Calu3 (cell line): ENCODE data around the gene ALOX5. TPM values are rescaled to one million over a fixed set of nuclear protein-coding genes. Genes with fewer than 3 reads are reported as not detected.

Experiments
- BruUV-seq: library from RNA; stranded (reverse); fragments of 400-500 nt; replicated peaks from 2 replicates; lab custom pipeline; 2021; lab: Mats Ljungman, UMichigan
- CTCF ChIA-PET: fragments of 300-600 bp; sonication (Branson Sonifier 250); formaldehyde crosslinking; loops from one replicate; lab custom pipeline; 2022; ENCODE audit warnings: antibody characterized with exemption; lab: Charles Lee
- DNase-seq: peaks from one replicate; pipeline ENCODE4 v3.0.0; 2022
- H3K27ac Mint-ChIP-seq: one replicate; pipeline ENCODE4 v1.8.0; 2022; ENCODE audit warnings: mixed read lengths; ENCODE audit not compliant: unreplicated experiment
- H3K27me3 Mint-ChIP-seq: one replicate; pipeline ENCODE4 v1.8.0; 2022; ENCODE audit warnings: mixed read lengths; ENCODE audit not compliant: unreplicated experiment
- H3K36me3 Mint-ChIP-seq: one replicate; pipeline ENCODE4 v1.8.0; 2022; ENCODE audit warnings: mild to moderate bottlenecking, moderate library complexity, mixed read lengths; ENCODE audit not compliant: insufficient read depth, unreplicated experiment
- H3K4me1 Mint-ChIP-seq: one replicate; pipeline ENCODE4 v1.8.0; 2022; ENCODE audit warnings: mild to moderate bottlenecking, low read depth, mixed read lengths; ENCODE audit not compliant: unreplicated experiment
- H3K4me3 Mint-ChIP-seq: one replicate; pipeline ENCODE4 v1.8.0; 2022; ENCODE audit warnings: mild to moderate bottlenecking, low read depth, moderate library complexity, mixed read lengths; ENCODE audit not compliant: unreplicated experiment
- H3K9me3 Mint-ChIP-seq: one replicate; pipeline ENCODE4 v1.8.0; 2022; ENCODE audit warnings: low read depth, mixed read lengths; ENCODE audit not compliant: unreplicated experiment
- intact Hi-C: fragments of 100-400 bp; cut with micrococcal nuclease; formaldehyde crosslinking; loops from one replicate; pipeline ENCODE4 v1.10.0; 2022; ENCODE audit not compliant: unreplicated experiment
- total RNA-seq: library from RNA; stranded (reverse); gene quantifications from 2 replicates; pipeline ENCODE4 v1.2.3, GENCODE V29; 2022
- TF ChIP-seq, protein P1 (sequence below): fragments of 200-600 bp; IDR thresholded peaks from one replicate; pipeline ENCODE4 v1.8.0; 2022; ENCODE audit warnings: antibody characterized with exemption; ENCODE audit not compliant: unreplicated experiment

Gene ALOX5
- total RNA-seq, 1 experiment from 2014 or later = 44.9 TPM

DNA sequence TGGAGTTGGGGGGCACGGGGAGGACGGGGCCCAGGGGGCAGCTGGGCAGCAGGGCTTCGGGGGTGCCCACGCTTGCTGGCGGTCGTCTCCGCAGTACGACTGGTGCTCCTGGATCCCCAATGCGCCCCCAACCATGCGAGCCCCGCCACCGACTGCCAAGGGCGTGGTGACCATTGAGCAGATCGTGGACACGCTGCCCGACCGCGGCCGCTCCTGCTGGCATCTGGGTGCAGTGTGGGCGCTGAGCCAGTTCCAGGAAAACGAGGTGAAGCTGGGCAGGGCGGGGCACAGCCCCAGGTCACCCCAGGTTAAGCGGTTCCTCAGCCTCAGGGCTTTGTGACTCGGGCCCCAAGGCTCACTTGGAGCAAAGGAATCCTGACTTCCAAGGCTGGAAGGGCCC lies 70.0 kb downstream of the ALOX5 start:
- intact Hi-C loops = no loop called here
- no peak for DNase-seq
- TF ChIP-seq, protein P1, sequence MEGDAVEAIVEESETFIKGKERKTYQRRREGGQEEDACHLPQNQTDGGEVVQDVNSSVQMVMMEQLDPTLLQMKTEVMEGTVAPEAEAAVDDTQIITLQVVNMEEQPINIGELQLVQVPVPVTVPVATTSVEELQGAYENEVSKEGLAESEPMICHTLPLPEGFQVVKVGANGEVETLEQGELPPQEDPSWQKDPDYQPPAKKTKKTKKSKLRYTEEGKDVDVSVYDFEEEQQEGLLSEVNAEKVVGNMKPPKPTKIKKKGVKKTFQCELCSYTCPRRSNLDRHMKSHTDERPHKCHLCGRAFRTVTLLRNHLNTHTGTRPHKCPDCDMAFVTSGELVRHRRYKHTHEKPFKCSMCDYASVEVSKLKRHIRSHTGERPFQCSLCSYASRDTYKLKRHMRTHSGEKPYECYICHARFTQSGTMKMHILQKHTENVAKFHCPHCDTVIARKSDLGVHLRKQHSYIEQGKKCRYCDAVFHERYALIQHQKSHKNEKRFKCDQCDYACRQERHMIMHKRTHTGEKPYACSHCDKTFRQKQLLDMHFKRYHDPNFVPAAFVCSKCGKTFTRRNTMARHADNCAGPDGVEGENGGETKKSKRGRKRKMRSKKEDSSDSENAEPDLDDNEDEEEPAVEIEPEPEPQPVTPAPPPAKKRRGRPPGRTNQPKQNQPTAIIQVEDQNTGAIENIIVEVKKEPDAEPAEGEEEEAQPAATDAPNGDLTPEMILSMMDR = no peak
- no peaks in the 10 kb centered on the region for H3K27me3 Mint-ChIP-seq
- no peaks in the 10 kb centered on the region for H3K4me1 Mint-ChIP-seq
- no TSS peak for BruUV-seq
- no peak overlapping the region for H3K4me3 Mint-ChIP-seq
- no peak overlapping the region for H3K27ac Mint-ChIP-seq
- H3K36me3 Mint-ChIP-seq = no peaks in the 10 kb centered on the region
- CTCF ChIA-PET = no interaction called here
- no peaks in the 10 kb centered on the region for H3K9me3 Mint-ChIP-seq

- no peaks in the 10 kb centered on the region for H3K36me3 Mint-ChIP-seq
- H3K27ac Mint-ChIP-seq = no peak overlapping the region
- BruUV-seq = no TSS peak
- no peaks in the 10 kb centered on the region for H3K27me3 Mint-ChIP-seq
- intact Hi-C loops = no loop called here
- TF ChIP-seq, protein P1 = no peak
- CTCF ChIA-PET = no interaction called here
- no peaks in the 10 kb centered on the region for H3K9me3 Mint-ChIP-seq
- no peaks in the 10 kb centered on the region for H3K4me1 Mint-ChIP-seq
- H3K4me3 Mint-ChIP-seq = no peak overlapping the region
- no peak for DNase-seq
Measured at GRCh38 chr10:45444976-45445898, 71.2 kb downstream of the ALOX5 start.

- CTCF ChIA-PET = no interaction called here
- no peaks in the 10 kb centered on the region for H3K4me1 Mint-ChIP-seq
- no peaks in the 10 kb centered on the region for H3K9me3 Mint-ChIP-seq
- no TSS peak for BruUV-seq
- intact Hi-C loops = no loop called here
- TF ChIP-seq, protein P1 = no peak
- DNase-seq = no peak
- H3K27ac Mint-ChIP-seq = no peak overlapping the region
- H3K4me3 Mint-ChIP-seq = no peak overlapping the region
- no peaks in the 10 kb centered on the region for H3K27me3 Mint-ChIP-seq
- no peaks in the 10 kb centered on the region for H3K36me3 Mint-ChIP-seq
Measured at GRCh38 chr10:45446858-45447257, 72.8 kb downstream of the ALOX5 start.

DNA sequence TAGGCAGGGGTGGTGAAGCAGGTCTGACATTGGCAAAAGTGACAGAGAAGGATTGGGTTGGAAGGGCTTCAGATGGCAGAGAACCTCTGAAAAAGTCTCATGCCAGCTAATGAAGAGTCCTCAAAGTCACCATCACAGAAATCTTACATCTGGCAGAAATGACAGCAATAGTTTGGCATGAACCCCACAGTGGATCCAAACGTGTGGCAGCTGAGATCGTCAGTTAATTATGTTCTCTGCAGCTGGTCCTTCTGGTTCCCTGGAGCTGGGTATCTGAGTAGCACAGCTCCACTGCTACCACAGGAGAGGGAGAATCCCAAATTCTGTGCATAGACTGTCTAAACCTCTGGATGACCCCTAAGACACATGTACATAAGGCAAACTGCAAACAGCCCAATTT lies 73.4 kb downstream of the ALOX5 start:
- CTCF ChIA-PET = no interaction called here
- intact Hi-C loops = no loop called here
- Mint-ChIP-seq H3K4me1 (no peaks in the 10 kb centered on the region), H3K36me3 (no peaks in the 10 kb centered on the region), H3K4me3 (no peak overlapping the region), H3K9me3 (no peaks in the 10 kb centered on the region), H3K27me3 (no peaks in the 10 kb centered on the region), H3K27ac (no peak overlapping the region)
- no peak for DNase-seq
- TF ChIP-seq, protein P1 = no peak
- no TSS peak for BruUV-seq
